SK-N-MC (cell line): Measurements from ENCODE around the gene PLAGL1.

Source experiments
- EZH2 ChIP-seq: fragments of 200-600 bp; sonication (generic); IDR thresholded peaks from one replicate; pipeline ENCODE4 v1.6.1; 2017; ENCODE audit warnings: antibody characterized with exemption
- POLR2AphosphoS5 ChIP-seq: IDR thresholded peaks from 2 replicates; pipeline ENCODE4 v1.6.1; 2012; ENCODE audit warnings: mild to moderate bottlenecking, low read depth, low read length, borderline replicate concordance

DNA sequence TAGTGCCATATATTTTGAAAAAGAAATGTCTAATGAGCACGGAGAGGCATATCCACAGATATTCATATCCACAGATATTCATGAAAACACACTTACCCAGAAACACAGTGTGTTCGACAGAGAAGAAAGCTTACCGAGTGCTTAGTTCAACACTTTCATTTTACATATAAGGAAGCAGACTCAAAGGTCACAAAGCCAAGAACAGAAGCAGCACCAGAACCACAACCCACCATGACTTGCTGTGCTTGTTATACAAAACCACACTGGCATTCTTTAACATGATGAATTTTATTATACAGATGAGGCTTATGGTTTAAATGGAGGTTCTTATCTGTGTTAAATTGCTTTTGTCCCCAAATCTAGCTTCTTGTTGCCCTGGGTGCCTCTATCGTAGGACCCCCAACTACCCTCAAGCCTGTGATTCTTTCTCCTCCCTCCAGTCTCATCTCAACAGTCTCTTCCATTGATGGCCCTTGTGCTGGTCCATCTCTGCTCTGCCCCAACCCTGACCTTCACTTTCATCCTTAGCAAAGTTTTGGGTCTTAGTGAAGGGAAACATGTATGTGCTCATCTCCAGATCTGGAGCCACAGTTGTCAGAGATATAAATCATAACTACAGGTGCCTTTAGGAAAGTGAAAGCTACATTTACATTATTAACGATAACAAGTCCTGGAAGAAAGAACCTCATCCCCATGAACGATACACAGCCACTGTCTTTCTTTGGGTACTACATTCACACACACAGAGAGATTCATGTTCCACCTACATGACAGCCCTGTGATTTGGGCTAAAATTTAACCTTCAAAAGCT, 47.3 kb upstream of the PLAGL1 start:
- no peak for TF ChIP-seq POLR2AphosphoS5
- TF ChIP-seq EZH2, result no peak
